Epithelial cell of proximal tubule (primary cell): ENCODE data around the gene RAB8B. TPM values are rescaled to one million over a fixed set of nuclear protein-coding genes. Genes with fewer than 3 reads are reported as not detected.

Experiments used
- DNase-seq: peaks from one replicate; pipeline ENCODE4 v3.0.0-alpha.2; 2011; ENCODE audit warnings: low read depth
- H3K4me3 ChIP-seq: 2 replicates; pipeline ENCODE4 v1.5.1; 2011; ENCODE audit warnings: low read depth, mild to moderate bottlenecking, low read length
- CTCF ChIP-seq: conservative IDR thresholded peaks from 2 replicates; pipeline ENCODE4 v1.5.1; 2012; ENCODE audit warnings: low read depth, mild to moderate bottlenecking, low read length
- total RNA-seq: library from RNA; depleted of rRNA; stranded (reverse); fragments of >200 nt; gene quantifications from 2 replicates; pipeline ENCODE4 v1.2.3, GENCODE V29; 2015

RAB8B gene
- total RNA-seq, 1 donor from 2014 or later: 20.9 TPM

- no peak for DNase-seq
- peak; percentile 75 for TF ChIP-seq CTCF
- H3K4me3 ChIP-seq: no peak overlapping the region
These were observed 99.5 kb downstream of the RAB8B start for GRCh38 chr15:63288778-63289378.

GRCh38 chr15:63291507-63291906 lies 102.1 kb downstream of the RAB8B start:
- H3K4me3 ChIP-seq: no peak overlapping the region
- no peak for DNase-seq
- no peak for TF ChIP-seq CTCF

- no peak for DNase-seq
- TF ChIP-seq CTCF: no peak
These were observed 102.8 kb downstream of the RAB8B start for GRCh38 chr15:63292241-63292640.

GRCh38 chr15:63292771-63293170 lies 103.4 kb downstream of the RAB8B start:
- no peak for TF ChIP-seq CTCF
- peak; percentile 70 for DNase-seq
- H3K4me3 ChIP-seq: no peak overlapping the region

More at GRCh38 chr15:63292241-63292640, 102.8 kb downstream of the RAB8B start:
- H3K4me3 ChIP-seq: no peak overlapping the region

- no peak overlapping the region for H3K4me3 ChIP-seq
- DNase-seq: no peak
- TF ChIP-seq CTCF: no peak
These were observed 105.0 kb downstream of the RAB8B start for GRCh38 chr15:63294359-63294758.

GRCh38 chr15:63295341-63295740 lies 105.9 kb downstream of the RAB8B start:
- no peak for DNase-seq
- H3K4me3 ChIP-seq: no peak overlapping the region
- TF ChIP-seq CTCF: no peak

- TF ChIP-seq CTCF: no peak
- DNase-seq: no peak
- no peak overlapping the region for H3K4me3 ChIP-seq
These were observed 106.8 kb downstream of the RAB8B start for GRCh38 chr15:63296195-63296594.
